HepG2 (cell line): ENCODE measurements around the gene AARSD1. TPM values are rescaled to one million over a fixed set of nuclear protein-coding genes. Genes with fewer than 3 reads are reported as not detected.
A peak's percentile ranks its signal among the peaks of the same experiment; 100 is the strongest.

Experiments used
- ATAC-seq: fragments of 200-7000 bp; cut with Tn5 transposase; 3 replicates; pipeline ENCODE4 v1.9.1; 2020; ENCODE audit warnings: mild to moderate bottlenecking, moderate library complexity
- BruUV-seq: library from RNA; stranded (reverse); fragments of 400-500 nt; replicated peaks from 2 replicates; lab custom pipeline; 2021; lab: Mats Ljungman, UMichigan
- CTCF ChIA-PET: fragments of 300-600 bp; formaldehyde crosslinking; extraction: SDS; loops from one replicate; lab custom pipeline; 2021; ENCODE audit warnings: low total read pairs, inconsistent platforms, low intra/inter-chr PET ratio; lab: Yijun Ruan, JAX
- POLR2A ChIA-PET: fragments of 350-600 bp; sonication (Branson Sonifier 250); formaldehyde crosslinking; loops from one replicate; lab custom pipeline; 2020; ENCODE audit warnings: antibody characterized with exemption, inconsistent platforms; lab: Yijun Ruan, JAX
- DNase-seq: peaks from one replicate; pipeline ENCODE4 v3.0.0-alpha.2; 2015; ENCODE audit warnings: low spot score
- FAIRE-seq: peaks from 3 replicates; lab custom pipeline; 2011; peaks lifted over from hg19 to GRCh38; lab: Jason Lieb, UNC
- H2AFZ ChIP-seq: one replicate; pipeline ENCODE4 v1.6.1; 2011; ENCODE audit warnings: low read length, inconsistent platforms
- H3K27ac ChIP-seq: fragments of 300-600 bp; 3 replicates; pipeline ENCODE4 v1.8.0; 2011; ENCODE audit warnings: mixed run types, mild to moderate bottlenecking, mixed read lengths, low read length, inconsistent platforms; ENCODE audit not compliant: insufficient read depth; ENCODE audit errors: extremely low read length
- H3K27me3 ChIP-seq, 2 experiments: fragments of 200-600 bp in 1 of 2; 2 replicates in 1 of 2; 3 replicates in 1 of 2; pipeline versions ENCODE4 v1.6.0 to v1.8.0; 2011; ENCODE audit warnings: low read length in 2 of 2, mild to moderate bottlenecking in 2 of 2, moderate library complexity in 2 of 2, inconsistent platforms in 1 of 2; ENCODE audit not compliant: insufficient read depth in 2 of 2, control insufficient read depth in 1 of 2
- H3K36me3 ChIP-seq, 2 experiments: fragments of 200-600 bp in 1 of 2; replicated peaks in 1 of 2; 2 replicates in 1 of 2; 3 replicates in 1 of 2; pipeline versions ENCODE4 v1.5.1 to v1.8.0; 2011; ENCODE audit warnings: low read length in 2 of 2, inconsistent platforms in 1 of 2; ENCODE audit not compliant: insufficient read depth in 2 of 2, control insufficient read depth in 1 of 2
- H3K4me1 ChIP-seq: 2 replicates; pipeline ENCODE4 v1.5.1; 2012; ENCODE audit warnings: low read length, inconsistent platforms; ENCODE audit not compliant: insufficient read depth
- H3K4me2 ChIP-seq: 2 replicates; pipeline ENCODE4 v1.6.0; 2011; ENCODE audit warnings: low read depth, low read length, inconsistent platforms
- H3K4me3 ChIP-seq, 3 experiments: fragments of 200-600 bp in 1 of 3; sonication (generic), shearing (Covaris generic) in 1 of 3; replicated peaks in 1 of 3; 2 replicates each; pipeline ENCODE4 v1.5.1; 2011 to 2016; ENCODE audit warnings: low read length in 3 of 3, inconsistent platforms in 2 of 3, low read depth in 2 of 3, mild to moderate bottlenecking in 2 of 3, control low read depth in 1 of 3, mixed read lengths in 1 of 3; ENCODE audit not compliant: insufficient read depth in 1 of 3
- H3K79me2 ChIP-seq: one replicate; pipeline ENCODE4 v1.6.1; 2011; ENCODE audit warnings: low read length, inconsistent platforms; ENCODE audit not compliant: insufficient read depth
- H3K9ac ChIP-seq: 2 replicates; pipeline ENCODE4 v1.6.0; 2011; ENCODE audit warnings: mild to moderate bottlenecking, low read depth, low read length, inconsistent platforms; ENCODE audit not compliant: insufficient read depth
- H3K9me3 ChIP-seq: 2 replicates; pipeline ENCODE4 v1.5.1; 2012; ENCODE audit warnings: mild to moderate bottlenecking, low read length
- H4K20me1 ChIP-seq: 2 replicates; pipeline ENCODE4 v1.6.0; 2011; ENCODE audit warnings: inconsistent platforms, mild to moderate bottlenecking, low read length, moderate library complexity; ENCODE audit not compliant: insufficient read depth
- CEBPB ChIP-seq: IDR thresholded peaks from 2 replicates; pipeline ENCODE4 v1.6.1; 2011; ENCODE audit warnings: low read depth, low read length, improper control_type of control experiment, borderline replicate concordance
- HBP1 ChIP-seq: IDR thresholded peaks from 2 replicates; pipeline ENCODE4 v1.6.1; 2016; ENCODE audit warnings: low read depth, control low read depth
- PAF1 ChIP-seq: IDR thresholded peaks from 2 replicates; pipeline ENCODE4 v1.6.1; 2016; ENCODE audit warnings: missing genetic modification reagents, missing compliant biosample characterization
- POLR2A ChIP-seq, 2 experiments: IDR thresholded peaks; 2 replicates each; pipeline ENCODE4 v1.6.1; 2011; ENCODE audit warnings: low read depth in 2 of 2, low read length in 2 of 2, mild to moderate bottlenecking in 1 of 2, moderate library complexity in 1 of 2; ENCODE audit not compliant: insufficient read depth in 1 of 2
- POLR2AphosphoS5 ChIP-seq: IDR thresholded peaks from 2 replicates; pipeline ENCODE4 v1.6.1; 2012; ENCODE audit warnings: low read depth, low read length
- ZC3H13 ChIP-seq: sonication (generic); formaldehyde crosslinking; IDR thresholded peaks from 2 replicates; pipeline ENCODE4 v1.8.1; 2023; ENCODE audit warnings: mild to moderate bottlenecking, missing genetic modification reagents, moderate library complexity
- ZNF672 ChIP-seq: sonication (generic); formaldehyde crosslinking; IDR thresholded peaks from 2 replicates; pipeline ENCODE4 v1.8.1; 2022; ENCODE audit warnings: missing genetic modification reagents
- ZNF7 ChIP-seq: IDR thresholded peaks from 2 replicates; pipeline ENCODE4 v1.6.1; 2016; ENCODE audit warnings: missing biosample characterization, missing genetic modification reagents
- whole genome bisulfite sequencing: methylation state at CpG from one replicate; pipeline ENCODE4 v1.1.6; 2017; ENCODE audit warnings: low lambda C conversion rate; 5-methylcytosine and 5-hydroxymethylcytosine counted together
- in situ Hi-C: cut with HindIII; loops from 2 replicates; pipeline ENCODE4 v1.10.0; 2017; ENCODE audit warnings: low pct_unique_long_range_greater_than_20kb; ENCODE audit not compliant: extremely low pct_ligation_motif_present
- intact Hi-C: fragments of 100-400 bp; cut with micrococcal nuclease; formaldehyde crosslinking; loops from one replicate; pipeline ENCODE4 v1.10.0; 2022; ENCODE audit not compliant: unreplicated experiment
- polyA plus RNA-seq, 8 experiments: library from polyadenylated mRNA; depleted of rRNA in 3 of 8; stranded (reverse) in 7 of 8; unstranded in 1 of 8; fragments of >200 nt; fragmentation: Illumina TruSeq in 4 of 8; extraction: Trizol in 4 of 8; gene quantifications; 2 replicates each; pipeline versions ENCODE4 v1.2.1 to v1.2.3, GENCODE V29; 2011 to 2016; ENCODE audit warnings: low read depth in 4 of 8, missing spikeins in 1 of 8, mixed read lengths in 1 of 8; ENCODE audit not compliant: insufficient read depth in 1 of 8
- total RNA-seq, 5 experiments: library from RNA; depleted of rRNA; stranded (reverse); fragments of >200 nt; fragmentation: Illumina TruSeq; extraction: Trizol; gene quantifications; 2 replicates each; pipeline ENCODE4 v1.2.3, GENCODE V29; 2016; ENCODE audit warnings: low read depth in 1 of 5

Gene AARSD1
- total and polyA plus RNA-seq, 2 of the 13 experiments (the other 11 are each of a cell fraction or from before 2014, with no cell fraction given) = 24.7 to 29.3 TPM

GRCh38 chr17:42913522-42913921, 50.7 kb downstream of the AARSD1 start:
- Histone ChIP-seq H3K27me3 (no peaks in the 10 kb centered on the region), H2AFZ (no peak overlapping the region), H3K79me2 (no peaks in the 10 kb centered on the region), H3K9me3 (no peaks in the 10 kb centered on the region), H3K27ac (no peak overlapping the region), H3K4me1 (peaks cover 25% of the 10 kb centered on the region), H4K20me1 (0 out of 2 replicates have a peak, but pooled peaks cover 2% of the 10 kb centered on the region), H3K9ac (no peak overlapping the region), H3K36me3 (peaks cover 0 to 8% of the 10 kb centered on the region in 2 experiments; a peak in 1 of 5 replicates), H3K4me3 (no peak overlapping the region), H3K4me2 (no peak overlapping the region)
- CTCF ChIA-PET = no interaction called here
- POLR2A ChIA-PET = no interaction called here
- peak; percentile 37; the same call in 1 of the 2 replicates for TF ChIP-seq ZC3H13 (CRISPR knock-in tag)
- TF ChIP-seq CEBPB = 0 out of 2 replicates have a peak, but pooled peaks have one; percentile 5
- TF ChIP-seq ZNF672 = no peak
- TF ChIP-seq PAF1 = peak; percentile 99
- TF ChIP-seq HBP1 (CRISPR knock-in tag) = no peak
- TF ChIP-seq POLR2AphosphoS5 = peak; percentile 72; the same call in 1 of the 2 replicates
- no peak for TF ChIP-seq ZNF7 (CRISPR knock-in tag)
- peak in 1 of 2 experiments; percentile 69; a peak in 2 of 4 replicates for TF ChIP-seq POLR2A (IDR thresholded peaks at IDR 0.05; ENCODE audit: insufficient read depth in 1 of 2, low read depth in 2 of 2, low read length in 2 of 2)
- in situ Hi-C loops (no loop called here), intact Hi-C loops (no loop called here)
- ATAC-seq (no peak), FAIRE-seq (no peak), DNase-seq (no peak)
- WGBS = 63% methylated on average over 2 of the region's 2 CpGs
- no TSS peak for BruUV-seq
